ENCODE measurements around the gene TGM1.
"Not testable (repeated sequence)": the region's sequence is repeated elsewhere in the genome, so short reads cannot be mapped to it uniquely, and the experiment has no call there.

DNA sequence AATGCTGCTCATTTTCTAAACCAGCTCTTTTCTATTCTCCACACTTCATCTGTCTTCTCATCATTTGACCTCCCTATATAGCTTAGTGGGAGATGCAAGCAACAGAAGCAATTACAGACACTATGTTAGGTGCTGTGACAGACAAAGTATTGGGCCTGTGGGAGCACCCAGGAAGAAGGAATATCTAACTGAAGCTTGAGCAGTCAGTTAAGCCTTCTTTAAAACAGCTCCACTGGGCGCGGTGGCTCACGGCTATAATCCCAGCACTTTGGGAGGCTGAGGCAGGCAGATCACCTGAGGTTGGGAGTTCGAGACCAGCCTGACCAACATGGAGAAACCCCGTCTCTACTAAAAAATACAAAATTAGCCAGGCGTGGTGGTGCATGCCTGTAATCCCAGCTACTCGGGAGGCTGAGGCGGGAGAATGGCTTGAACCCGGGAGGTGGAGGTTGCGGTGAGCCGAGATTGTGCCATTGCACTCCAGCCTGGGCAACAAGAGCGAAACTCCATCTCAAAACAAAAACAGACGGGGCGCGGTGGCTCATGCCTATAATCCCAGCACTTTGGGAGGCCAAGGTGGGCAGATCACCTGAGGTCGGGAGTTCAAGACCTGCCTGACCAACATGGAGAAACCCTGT is 59.6 kb downstream of the TGM1 start:
- TF ChIP-seq POLR2A, EP300 (IDR thresholded peaks at IDR 0.05): not testable (repeated sequence)

All from gastroesophageal sphincter (tissue), 2 donors.